Neural cell (in vitro differentiated cells): ENCODE results near the gene DPH6.

Source experiments
- CTCF ChIP-seq: fragments of 450-650 bp; IDR thresholded peaks from 2 replicates; pipeline ENCODE4 v1.5.1; 2014; ENCODE audit warnings: antibody characterized with exemption, mild to moderate bottlenecking, moderate library complexity; ENCODE audit not compliant: poor library complexity, severe bottlenecking
- EP300 ChIP-seq: fragments of 450-650 bp; conservative IDR thresholded peaks from 2 replicates; pipeline ENCODE4 v1.6.1; 2014; ENCODE audit warnings: antibody characterized with exemption, mild to moderate bottlenecking, moderate library complexity; ENCODE audit not compliant: poor library complexity, severe bottlenecking
- EZH2 ChIP-seq: fragments of 200-600, 300-800 bp; shearing (Covaris generic), sonication (generic); IDR thresholded peaks from 2 replicates; pipeline ENCODE4 v1.6.1; 2014; ENCODE audit warnings: antibody characterized with exemption, low read length, borderline replicate concordance, mild to moderate bottlenecking; ENCODE audit not compliant: insufficient read depth, poor library complexity, severe bottlenecking
- MXI1 ChIP-seq: fragments of 450-650 bp; conservative IDR thresholded peaks from 2 replicates; pipeline ENCODE4 v1.6.1; 2014; ENCODE audit warnings: antibody characterized with exemption, mild to moderate bottlenecking; ENCODE audit not compliant: poor library complexity, severe bottlenecking
- POLR2AphosphoS5 ChIP-seq: IDR thresholded peaks from 2 replicates; pipeline ENCODE4 v1.6.1; 2012
- REST ChIP-seq: IDR thresholded peaks from 2 replicates; pipeline ENCODE4 v1.6.1; 2012; ENCODE audit warnings: borderline replicate concordance
- SMC3 ChIP-seq: fragments of 450-650 bp; conservative IDR thresholded peaks from 2 replicates; pipeline ENCODE4 v1.6.1; 2014; ENCODE audit warnings: antibody characterized with exemption, mild to moderate bottlenecking, moderate library complexity; ENCODE audit not compliant: poor library complexity
- TAF1 ChIP-seq: IDR thresholded peaks from 2 replicates; pipeline ENCODE4 v1.6.1; 2012; ENCODE audit warnings: low read depth

GRCh38 chr15:35323141-35323540 lies 222.8 kb downstream of the DPH6 start:
- TF ChIP-seq EP300 (no peak), CTCF (no peak), POLR2AphosphoS5 (no peak), SMC3 (no peak), EZH2 (no peak), TAF1 (no peak), MXI1 (no peak), REST (no peak)
